GM19463 (cell line): ENCODE measurements around the gene SHFL.
A peak's percentile ranks its signal among the peaks of the same experiment; 100 is the strongest.

ENCODE experiments used
- ATAC-seq: cut with Tn5 transposase; IDR thresholded peaks from one replicate; pipeline ENCODE4 v1.9.1; 2021; ENCODE audit warnings: mild to moderate bottlenecking, moderate library complexity; ENCODE audit not compliant: unreplicated experiment

SHFL gene

DNA sequence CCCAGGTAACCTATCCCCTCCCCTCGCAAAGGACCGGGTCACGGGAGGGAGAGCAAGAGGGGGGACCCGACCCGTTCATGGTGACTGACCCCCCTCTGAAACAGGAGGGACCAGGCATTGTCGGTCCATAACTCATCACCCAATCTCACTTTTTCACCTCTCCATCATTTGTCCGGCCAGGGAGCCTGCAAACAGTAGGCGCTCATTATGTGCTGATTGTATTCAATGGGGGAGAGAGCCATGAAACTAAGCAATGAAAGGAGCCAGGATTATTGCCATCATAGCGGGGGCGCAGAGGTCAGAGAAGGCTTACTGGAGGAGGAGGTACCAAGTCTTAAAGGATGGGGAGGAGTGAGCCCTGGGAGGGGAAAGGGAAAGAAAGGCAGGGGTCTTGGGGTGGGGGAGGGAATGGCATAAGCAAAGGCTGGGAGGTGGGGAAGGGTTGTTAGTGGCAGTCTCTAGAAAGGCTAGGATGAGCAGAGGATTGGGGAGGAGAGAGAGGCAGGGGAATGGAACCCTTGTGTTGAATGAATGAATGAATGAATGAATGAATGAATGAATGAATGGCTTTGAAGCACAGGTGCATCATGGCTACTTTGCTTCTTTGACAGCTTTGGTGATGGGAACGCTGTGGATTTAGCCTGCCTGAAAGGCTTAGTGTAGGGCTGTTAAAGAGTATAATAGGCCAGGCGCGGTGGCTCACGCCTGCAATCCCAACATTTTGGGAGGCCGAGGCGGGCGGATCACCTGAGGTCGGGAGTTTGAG lies 1.4 kb downstream of the SHFL start:
- no peak for ATAC-seq

DNA sequence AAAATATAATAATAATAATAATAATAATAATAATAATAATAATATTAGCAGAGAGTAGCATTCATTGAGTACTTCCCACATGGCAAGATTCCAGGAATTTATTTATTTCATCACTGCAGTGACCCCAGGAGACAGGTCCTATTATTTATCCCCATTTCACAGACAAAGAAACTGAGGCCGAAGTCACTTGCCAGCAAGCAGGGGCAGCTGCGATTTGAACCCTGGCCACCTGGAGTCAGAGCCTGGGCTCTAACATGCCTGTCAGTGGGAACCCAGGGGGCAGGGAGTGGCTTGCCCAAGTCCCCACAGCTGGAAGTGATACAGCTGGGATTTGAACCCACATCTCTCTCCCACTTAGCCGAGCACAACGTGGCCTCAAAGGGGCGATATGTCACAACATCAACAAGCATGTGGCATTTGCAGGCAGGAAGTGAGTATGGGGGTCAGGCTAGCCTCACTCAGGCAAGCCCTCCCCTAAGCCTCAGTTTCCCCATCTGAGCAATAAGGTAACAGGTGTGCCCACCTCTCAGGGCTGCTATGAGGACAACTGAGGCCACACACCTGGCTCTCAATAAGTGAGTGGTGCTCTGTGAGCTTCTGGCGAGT lies 2.9 kb downstream of the SHFL start:
- no peak for ATAC-seq

GRCh38 chr19:10089801-10090375 lies 3.8 kb downstream of the SHFL start:
- no peak for ATAC-seq

GRCh38 chr19:10091370-10091687 lies 5.2 kb downstream of the SHFL start:
- ATAC-seq = no peak

- no peak for ATAC-seq
Observed at GRCh38 chr19:10091895-10092641, 6.0 kb downstream of the SHFL start.

DNA sequence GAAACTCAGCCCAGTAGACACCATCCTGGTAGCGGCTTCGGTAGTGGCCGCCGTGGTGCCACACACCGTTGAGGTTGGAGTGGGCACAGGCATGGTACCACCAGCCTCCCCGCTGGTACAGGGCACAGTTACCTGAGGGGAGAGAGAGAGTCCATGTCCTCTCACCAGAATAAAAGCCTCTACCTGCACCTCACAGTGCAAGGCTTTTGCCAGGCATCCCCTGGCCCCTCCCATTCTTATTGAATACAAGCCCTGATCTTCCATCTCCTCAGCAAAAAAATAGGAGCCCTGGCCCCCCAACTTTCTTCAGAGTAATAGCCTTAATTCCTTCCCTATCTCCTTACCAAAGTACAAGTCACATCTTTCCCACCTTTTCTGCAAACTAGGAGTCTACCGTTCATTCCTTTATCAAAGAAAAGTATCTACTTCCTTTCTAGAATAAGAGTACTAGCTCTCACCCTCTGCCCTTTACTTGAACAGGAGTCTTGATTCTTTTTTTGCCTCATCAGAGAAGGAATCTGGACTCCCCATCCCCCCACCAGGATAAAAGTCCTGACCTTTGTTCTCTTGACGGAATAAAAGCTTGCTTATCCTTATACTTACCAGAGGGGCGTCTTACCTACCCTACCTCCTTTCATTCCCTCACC lies 6.7 kb downstream of the SHFL start:
- ATAC-seq = no peak

- no peak for ATAC-seq
Observed at GRCh38 chr19:10093295-10094186, 7.4 kb downstream of the SHFL start.

DNA sequence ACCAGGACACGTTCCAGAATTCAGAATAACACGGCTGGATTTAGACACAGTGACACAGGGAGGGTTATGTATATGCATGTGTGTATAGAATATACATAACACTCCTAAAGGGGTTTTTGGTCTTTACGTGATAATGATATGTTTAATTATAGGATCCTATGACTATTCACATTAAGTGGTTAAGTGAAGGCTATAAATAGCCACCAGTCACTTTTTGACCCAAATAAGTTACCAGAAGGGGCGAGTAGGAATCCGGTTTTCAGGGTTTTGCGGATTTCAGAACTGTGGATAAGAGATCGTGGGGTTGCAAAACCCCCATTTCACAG lies 9.5 kb downstream of the SHFL start:
- no peak for ATAC-seq

- peak; percentile 85 for ATAC-seq
Observed at GRCh38 chr19:10095948-10096614, 10.0 kb downstream of the SHFL start.

GRCh38 chr19:10096615-10096963 lies 10.5 kb downstream of the SHFL start:
- ATAC-seq = no peak

- no peak for ATAC-seq
Observed at GRCh38 chr19:10100163-10100785, 14.2 kb downstream of the SHFL start.

DNA sequence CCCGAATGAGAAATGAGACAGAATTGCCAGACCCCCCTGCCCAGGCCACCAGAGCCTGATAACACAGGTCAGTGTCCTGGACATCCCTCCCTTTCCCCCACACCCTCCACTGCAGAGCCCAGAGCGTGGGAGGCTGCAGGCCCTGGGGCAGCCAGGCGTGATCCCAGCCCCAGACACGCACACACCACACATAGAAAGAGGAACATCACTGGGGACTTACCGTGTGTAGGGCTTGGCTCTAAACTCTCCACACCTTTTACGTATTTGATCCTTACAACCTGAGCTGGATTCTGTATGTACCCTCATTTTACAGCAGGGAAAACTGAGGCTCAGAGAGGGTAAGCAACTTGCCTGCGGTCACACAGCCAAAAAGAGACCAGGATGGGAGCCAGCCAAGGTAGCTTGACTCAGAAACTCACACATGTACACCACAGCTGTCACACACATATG lies 16.7 kb downstream of the SHFL start:
- no peak for ATAC-seq

DNA sequence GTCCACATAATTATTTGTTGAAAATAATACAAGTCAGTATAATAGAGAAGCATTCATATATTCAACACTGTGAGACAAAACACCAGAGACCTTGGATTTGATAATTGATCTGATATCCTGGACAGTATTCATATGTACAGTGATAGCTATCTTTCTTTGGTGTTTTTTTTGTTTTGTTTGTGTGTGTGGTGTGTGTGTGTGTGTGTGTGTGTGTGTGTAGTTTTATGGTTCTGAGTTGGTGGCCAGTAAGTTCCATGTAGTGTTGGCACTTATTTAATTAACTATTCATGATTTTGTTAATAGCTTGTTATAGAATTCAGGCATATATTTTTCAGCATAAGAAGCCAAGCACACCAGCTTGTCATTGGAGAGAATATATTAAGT lies 18.0 kb downstream of the SHFL start:
- ATAC-seq = no peak

DNA sequence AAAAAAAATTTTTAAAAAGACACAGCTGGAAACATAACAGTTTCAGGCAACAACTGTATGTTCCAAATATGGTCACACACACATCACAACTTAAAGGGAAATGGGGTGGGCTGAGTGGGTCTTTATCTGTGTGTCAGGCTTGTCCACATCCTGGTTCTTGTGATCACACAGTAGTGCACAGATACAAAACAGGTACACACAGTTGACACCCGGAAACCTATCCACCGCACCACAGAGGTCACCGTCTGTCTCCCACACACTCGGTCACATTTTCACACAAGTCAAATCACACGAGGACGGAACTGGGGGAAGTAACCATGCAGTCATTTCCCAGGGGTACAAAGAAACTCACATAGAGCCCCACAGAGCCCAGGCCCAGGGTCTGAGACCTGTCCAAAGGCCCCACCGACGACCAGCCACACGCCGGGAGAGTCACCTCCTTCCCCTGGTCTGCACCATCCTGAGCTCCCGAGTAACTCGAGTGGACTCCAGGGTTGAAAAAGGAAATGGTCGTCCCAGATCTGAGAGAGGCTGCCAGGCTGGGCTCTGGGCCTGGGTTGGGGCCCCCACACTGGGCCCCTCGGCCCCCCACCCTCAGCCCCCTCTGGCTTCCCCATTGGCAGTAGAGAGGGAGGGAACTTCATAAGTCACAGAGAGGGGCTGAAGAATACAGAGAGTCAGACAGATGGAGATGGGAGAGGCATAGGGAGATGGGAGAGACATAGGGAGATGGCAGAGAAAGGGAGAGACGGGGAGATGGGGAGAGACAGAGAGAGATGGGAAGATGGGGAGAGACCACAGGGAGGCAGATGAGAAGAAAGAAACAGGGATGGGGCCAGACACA lies 18.8 kb downstream of the SHFL start:
- ATAC-seq = peak; percentile 39

- peak; percentile 27 for ATAC-seq
Observed at GRCh38 chr19:10105509-10106099, 19.5 kb downstream of the SHFL start.

GRCh38 chr19:10106100-10106936 lies 20.2 kb downstream of the SHFL start, which contains the start of gene PPAN:
TSS of gene PPAN (plus strand) at chr19:10106362. CDS start at chr19:10106395, 33 bp downstream.
- ATAC-seq = peak; percentile 50

- ATAC-seq = no peak
Observed at GRCh38 chr19:10107254-10107653, 21.1 kb downstream of the SHFL start.
